Activated CD4-positive, CD25-positive, alpha-beta regulatory T cell treated with anti-CD3 and anti-CD28 coated beads, Interleukin-2, amount 50 U/mL, for 72 hours (primary cell): ENCODE measurements around the gene STAC2.
"Not testable (repeated sequence)": the region's sequence is repeated elsewhere in the genome, so short reads cannot be mapped to it uniquely, and the experiment has no call there.

Source experiments
- DNase-seq: peaks from one replicate; pipeline ENCODE4 v3.0.0; 2021

STAC2 gene

DNA sequence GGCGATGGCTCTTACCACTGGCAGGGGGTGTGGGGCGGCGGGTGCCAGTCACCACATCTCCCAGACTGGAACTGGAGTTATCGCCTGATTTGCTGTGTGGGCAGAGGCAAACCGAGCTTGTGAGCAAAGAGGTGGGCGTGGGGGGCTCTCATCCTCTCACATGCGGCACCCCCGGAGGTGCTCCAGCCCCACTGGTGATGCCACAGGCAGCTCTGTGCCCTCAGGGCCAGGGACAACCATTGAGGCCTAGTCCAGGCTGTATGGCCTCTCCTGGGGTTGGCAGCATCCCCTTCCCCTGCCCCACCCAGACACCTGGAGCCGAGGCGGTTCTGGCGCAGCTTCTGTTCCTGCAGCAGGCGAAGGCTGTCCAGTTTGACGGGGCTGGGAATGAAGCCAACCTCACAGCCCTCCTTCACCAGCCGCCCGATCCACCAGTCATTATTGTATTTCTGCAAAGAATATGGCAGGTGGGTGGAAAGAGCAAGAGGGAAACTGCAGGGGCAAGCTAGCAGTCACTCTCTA, 39.2 kb downstream of the STAC2 start:
- no peak for DNase-seq

GRCh38 chr17:39183720-39184119, 42.0 kb downstream of the STAC2 start:
- DNase-seq: no peak

DNA sequence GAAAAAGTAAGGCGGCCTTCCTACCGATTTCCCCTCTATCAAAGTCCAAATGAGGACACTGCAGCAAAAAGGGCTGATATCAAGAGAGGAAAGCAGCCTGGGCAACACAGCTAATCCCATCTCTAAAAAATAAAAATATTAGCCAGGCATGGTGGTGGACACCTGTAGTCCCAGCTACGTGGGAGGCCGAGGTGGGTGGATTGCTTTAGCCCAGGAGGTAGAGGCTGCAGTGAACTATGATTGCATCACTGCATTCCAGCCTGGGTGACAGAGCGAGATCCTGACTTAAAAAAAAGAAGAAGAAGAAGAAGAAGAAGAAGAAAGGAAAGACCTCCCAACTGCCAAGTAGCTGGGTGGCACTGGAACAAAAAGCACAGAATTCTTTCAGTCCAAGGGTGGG, 42.7 kb downstream of the STAC2 start:
- no peak for DNase-seq

- no peak for DNase-seq
Observed at GRCh38 chr17:39181303-39181702, 44.4 kb downstream of the STAC2 start.

DNA sequence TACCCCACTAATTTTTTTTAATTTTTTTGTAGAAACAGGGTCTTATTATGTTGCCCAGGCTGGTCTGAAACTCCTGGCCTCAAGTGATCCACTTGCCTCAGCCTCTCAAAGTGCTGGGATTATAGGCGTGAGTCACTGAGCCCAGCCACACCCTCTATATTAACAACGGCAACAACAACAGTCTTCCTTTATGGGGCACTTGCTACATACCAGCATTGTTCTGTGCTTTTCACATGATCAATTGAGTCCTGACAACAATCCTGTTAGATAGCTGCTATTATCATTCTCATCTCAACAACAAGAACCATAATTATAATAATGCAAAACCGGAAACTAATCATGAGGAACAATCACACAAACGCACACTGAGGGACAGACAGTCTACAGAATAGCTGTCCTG, 47.2 kb downstream of the STAC2 start:
- no peak for DNase-seq

DNA sequence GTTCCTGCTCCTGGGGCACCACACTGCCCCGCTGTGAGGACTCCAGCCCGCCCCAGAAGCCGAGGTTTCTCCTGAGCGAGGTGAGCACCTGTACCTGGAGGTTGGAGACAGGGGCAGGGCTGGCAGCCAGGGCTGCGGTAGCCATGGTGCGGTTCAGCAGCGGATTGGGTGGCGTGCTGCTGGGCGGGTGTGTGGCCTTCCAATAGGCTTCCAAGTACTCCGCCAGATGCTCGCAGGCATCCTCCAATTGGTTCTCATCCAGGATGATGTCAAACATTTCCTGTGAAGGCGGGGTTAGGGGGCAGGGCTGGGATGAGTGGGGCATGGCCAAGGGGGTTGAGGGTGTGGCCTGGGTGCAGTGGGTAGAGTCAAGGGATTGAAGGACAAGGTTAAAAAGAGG, 48.5 kb downstream of the STAC2 start:
- no peak for DNase-seq

DNA sequence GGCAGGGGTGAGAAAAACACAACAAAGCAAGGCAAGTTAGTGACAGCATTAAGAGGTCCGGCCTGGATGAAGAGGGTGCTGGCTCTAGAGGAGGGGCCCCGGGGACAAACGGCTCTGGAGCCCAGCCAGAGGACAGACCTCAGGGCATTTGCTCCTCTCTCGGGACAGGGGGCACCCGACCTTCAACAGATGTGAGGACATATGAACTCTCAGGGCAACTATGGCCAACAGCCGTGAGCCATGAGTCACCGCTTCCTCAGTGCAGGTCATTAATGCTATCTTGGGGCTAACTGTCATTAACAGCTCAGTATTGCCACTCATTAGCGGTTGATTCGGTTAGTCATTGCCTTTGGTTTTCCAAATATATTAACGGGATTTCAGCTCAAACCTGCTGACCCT, 50.1 kb downstream of the STAC2 start:
- no peak for DNase-seq

DNA sequence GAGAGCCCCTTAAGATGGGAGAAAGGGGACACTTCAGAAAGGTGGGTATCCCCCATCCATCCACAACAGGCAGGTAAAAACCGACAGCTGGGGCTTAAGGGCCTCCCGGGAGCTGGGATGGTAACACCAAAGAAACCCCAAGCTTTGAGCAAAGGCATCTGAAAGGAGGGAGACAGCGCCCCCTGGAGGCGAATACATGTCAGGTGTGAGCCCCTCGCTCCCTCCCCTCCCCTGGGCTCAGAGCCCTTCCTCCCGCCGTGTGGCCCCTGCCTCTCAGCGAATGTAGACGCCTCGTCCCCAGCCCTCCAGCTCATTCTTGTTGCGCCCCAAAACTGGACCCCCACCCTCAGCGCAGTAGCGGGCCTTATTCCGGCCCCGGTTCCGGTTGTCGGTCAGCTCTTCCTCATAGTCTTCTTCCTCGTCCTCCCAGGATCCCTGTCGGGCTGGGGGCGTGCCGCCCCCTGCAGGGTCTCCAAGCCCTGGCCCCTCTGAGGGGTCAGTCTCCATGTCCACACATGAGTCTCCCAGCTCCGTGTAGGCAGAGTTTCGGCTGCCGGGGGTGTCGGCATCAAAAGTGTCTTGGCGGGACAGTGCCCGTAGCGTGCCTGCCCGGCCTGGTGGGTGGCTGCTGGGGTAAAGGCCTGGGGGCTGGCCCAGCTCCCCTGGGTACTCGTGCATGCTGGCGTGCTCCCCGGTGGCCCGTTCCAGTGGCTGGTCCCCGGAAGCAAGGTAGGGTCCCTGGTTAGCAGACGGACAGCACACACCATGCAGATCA, 50.6 kb downstream of the STAC2 start:
- DNase-seq: peak; percentile 78

GRCh38 chr17:39173526-39174274, 52.0 kb downstream of the STAC2 start:
- DNase-seq: no peak

GRCh38 chr17:39173080-39173479, 52.7 kb downstream of the STAC2 start:
- no peak for DNase-seq

GRCh38 chr17:39171933-39172332, 53.8 kb downstream of the STAC2 start:
- DNase-seq: no peak

- no peak for DNase-seq
Observed at GRCh38 chr17:39170558-39170957, 55.2 kb downstream of the STAC2 start.

DNA sequence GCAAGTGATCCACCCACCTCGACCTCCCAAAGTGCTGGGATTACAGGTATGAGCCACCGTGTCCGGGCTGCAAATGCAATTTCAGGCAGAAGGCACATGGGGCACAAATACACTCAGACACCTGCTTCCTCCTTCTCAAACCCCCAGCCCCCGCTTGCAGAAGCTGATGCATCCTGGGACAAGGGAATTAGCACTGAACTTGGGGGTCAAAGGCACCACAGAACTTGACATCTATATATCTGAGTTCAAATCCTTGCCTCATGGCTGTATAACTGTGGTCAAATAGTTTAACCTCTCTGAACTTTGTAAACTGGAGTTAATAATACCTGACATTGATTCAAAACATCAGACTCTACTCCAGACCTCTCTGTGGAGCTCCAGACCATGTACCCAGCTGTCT, 55.6 kb downstream of the STAC2 start:
- no peak for DNase-seq

DNA sequence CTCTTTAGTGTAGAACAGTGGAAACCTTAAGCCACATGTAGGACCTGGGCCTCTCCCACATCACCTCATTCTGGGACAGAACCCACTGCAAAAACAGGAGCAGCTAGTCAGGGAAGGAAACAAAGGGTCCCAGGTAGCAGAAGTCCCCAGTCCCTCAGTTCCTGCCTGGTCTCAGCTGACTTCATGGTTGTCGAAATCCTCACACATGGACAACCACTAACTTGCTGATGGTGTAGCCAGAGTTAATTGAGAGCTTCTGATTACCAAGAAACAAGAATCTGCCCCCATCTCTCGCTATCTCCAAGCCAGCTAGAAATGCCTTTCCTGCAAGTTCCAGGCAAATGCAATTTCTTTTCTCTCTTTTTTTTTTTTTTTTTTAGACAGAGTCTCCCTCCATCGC, 56.2 kb downstream of the STAC2 start:
- no peak for DNase-seq

DNA sequence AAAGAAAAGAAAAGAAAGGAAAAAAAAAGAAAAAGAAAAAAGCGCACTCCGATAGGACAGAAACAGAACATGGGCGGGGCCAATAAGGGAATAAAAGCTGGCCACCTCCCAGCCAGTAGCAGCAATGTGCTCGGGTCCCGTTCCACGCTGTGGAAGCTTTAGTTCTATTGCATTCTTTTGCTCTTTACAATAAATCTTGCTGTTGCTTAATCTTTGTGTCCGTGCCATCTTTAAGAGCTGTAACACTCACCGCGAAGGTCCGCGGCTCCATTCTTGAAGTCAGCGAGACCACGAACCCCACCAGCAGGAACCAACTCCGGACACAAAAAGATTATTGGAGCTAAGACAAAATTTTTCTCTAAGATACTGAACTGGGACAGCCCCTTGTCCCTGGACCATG, 56.6 kb downstream of the STAC2 start:
- no peak for DNase-seq

GRCh38 chr17:39168503-39168902, 57.2 kb downstream of the STAC2 start:
- not testable (repeated sequence) for DNase-seq

DNA sequence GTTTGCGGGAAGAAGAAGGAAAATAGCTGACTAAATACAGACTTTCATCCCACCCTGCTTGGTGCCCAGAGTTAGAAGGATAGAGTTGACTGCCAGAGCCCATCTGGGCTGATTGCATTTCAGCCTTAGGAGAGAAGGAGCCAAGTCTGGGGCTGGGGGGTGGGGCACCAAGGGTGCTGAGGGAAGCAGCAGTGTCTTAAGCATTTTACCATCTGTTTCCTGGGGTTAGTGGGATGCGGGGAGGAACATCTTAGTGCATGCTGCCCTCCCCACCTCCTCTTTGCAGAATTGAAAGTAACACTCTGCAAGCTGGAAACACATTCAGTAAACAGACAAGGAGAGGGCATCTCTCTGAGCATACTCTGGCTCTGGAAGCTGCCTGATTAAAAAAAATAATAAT, 58.3 kb downstream of the STAC2 start:
- no peak for DNase-seq

DNA sequence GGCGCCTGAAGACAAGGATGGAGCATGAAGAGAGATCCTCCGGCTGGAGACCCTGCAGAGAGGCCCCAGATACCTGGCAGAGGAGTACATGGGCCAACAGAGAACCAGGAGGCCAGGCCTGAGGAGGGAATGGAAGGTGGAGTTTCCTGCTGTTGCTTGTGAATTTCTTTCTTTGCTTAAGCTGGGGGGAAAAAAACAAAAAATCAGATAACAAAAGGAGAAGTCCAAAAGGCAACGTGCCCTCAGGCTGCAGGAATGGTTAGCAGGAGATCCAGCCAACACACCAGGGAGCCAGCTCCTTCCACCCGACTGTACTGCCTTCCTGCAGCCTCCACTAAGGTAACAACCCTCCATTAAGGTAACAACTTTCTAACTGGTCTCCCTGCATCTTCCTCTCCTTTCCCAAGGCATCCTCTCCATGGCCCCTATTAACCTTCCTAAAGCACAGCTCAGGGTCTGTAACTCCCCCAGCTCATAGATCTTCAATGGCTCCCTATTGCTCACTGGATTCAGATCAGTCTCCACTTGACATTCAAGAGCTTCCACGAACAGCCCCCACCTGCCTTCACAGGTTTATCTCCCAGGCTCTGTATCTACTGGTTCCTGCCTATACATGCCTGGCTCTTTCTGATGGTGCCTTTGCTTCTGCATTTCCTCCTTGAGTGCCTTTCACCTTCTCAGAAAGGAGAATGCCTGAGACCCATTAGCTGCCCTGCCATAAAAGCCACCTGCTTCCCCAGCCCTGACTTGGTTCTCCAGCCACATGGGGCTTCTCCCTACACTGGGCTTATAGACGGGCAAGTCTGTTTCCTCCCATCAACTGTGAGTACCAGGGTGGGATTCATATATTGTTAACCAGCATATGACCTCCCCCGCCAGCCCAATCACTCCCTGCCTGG, 59.1 kb downstream of the STAC2 start:
- DNase-seq: no peak

DNA sequence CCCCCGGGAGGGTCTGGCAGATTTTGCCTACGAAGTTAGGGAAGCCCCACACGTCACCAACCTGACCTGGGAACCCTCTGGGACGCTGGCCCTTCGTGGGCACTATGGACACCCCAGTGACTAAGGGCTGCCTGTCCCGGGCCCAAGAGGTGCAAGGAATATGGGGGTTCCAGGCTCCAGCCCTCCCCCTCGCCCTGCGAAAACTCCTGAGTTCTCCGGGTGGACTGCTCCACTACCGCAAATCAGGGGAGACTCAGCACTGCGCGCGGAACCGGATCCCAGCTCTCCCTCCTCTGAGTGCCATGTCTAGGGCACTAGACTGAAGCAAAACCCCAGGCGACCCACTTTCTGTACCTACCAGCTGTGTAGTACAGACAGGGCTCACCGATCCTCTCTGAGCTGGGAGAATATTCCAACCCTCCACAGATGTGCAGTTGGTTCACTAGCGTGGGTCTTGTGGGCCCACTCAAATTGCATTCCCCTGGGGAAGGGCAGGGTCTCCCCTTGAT, 59.9 kb downstream of the STAC2 start, which contains the start of gene ARL5C:
Gene ARL5C (minus strand): TSS at position 321 of the 509 bp plus-strand sequence. CDS start 401 bp downstream, outside the sequence.
- no peak for DNase-seq

- no peak for DNase-seq
Observed at GRCh38 chr17:39165178-39165840, 60.4 kb downstream of the STAC2 start.

GRCh38 chr17:39164675-39165143, 61.0 kb downstream of the STAC2 start:
- peak; percentile 67 for DNase-seq

GRCh38 chr17:39161962-39162361, 63.8 kb downstream of the STAC2 start:
- DNase-seq: no peak
